WTC11 (cell line): ENCODE data around the gene IDH1.

Experiments used
- CTCF ChIP-seq: fragments of 200-600 bp; IDR thresholded peaks from 2 replicates; pipeline ENCODE4 v1.8.0; 2022; ENCODE audit warnings: antibody characterized with exemption
- ESRRA ChIP-seq: sonication (generic); formaldehyde crosslinking; IDR thresholded peaks from 2 replicates; pipeline ENCODE4 v1.8.1; 2022; ENCODE audit warnings: mild to moderate bottlenecking, missing genetic modification reagents, borderline replicate concordance
- HMGXB4 ChIP-seq: sonication (generic); formaldehyde crosslinking; IDR thresholded peaks from 2 replicates; pipeline ENCODE4 v1.8.1; 2023; ENCODE audit warnings: mild to moderate bottlenecking, moderate library complexity, missing genetic modification reagents
- JUN ChIP-seq: sonication (generic); formaldehyde crosslinking; IDR thresholded peaks from 2 replicates; pipeline ENCODE4 v1.8.0; 2023; ENCODE audit warnings: mild to moderate bottlenecking, missing genetic modification reagents
- KAT7 ChIP-seq: sonication (generic); formaldehyde crosslinking; IDR thresholded peaks from 2 replicates; pipeline ENCODE4 v1.8.1; 2023; ENCODE audit warnings: missing genetic modification reagents, mild to moderate bottlenecking, borderline replicate concordance
- NR2C2 ChIP-seq: sonication (generic); formaldehyde crosslinking; IDR thresholded peaks from 2 replicates; pipeline ENCODE4 v1.8.0; 2022; ENCODE audit warnings: mild to moderate bottlenecking, missing genetic modification reagents
- TP53 ChIP-seq: sonication (generic); formaldehyde crosslinking; IDR thresholded peaks from 2 replicates; pipeline ENCODE4 v1.8.1; 2023; ENCODE audit warnings: mild to moderate bottlenecking, missing genetic modification reagents
- ZNF671 ChIP-seq: fragments of 250-450 bp; sonication (Bioruptor Pico); IDR thresholded peaks from 2 replicates; pipeline ENCODE4 v1.8.0; 2021; ENCODE audit warnings: mild to moderate bottlenecking

GRCh38 chr2:208280933-208281332 lies 26.1 kb upstream of the IDH1 start:
- no peak for TF ChIP-seq JUN
- no peak for TF ChIP-seq CTCF
- no peak for TF ChIP-seq ESRRA (CRISPR knock-in tag)
- no peak for TF ChIP-seq HMGXB4 (CRISPR knock-in tag)
- no peak for TF ChIP-seq ZNF671 (CRISPR knock-in tag)
- no peak for TF ChIP-seq KAT7
- no peak for TF ChIP-seq NR2C2 (CRISPR knock-in tag)
- no peak for TF ChIP-seq TP53
